ENCODE data around the gene TSPAN15. TPM values are rescaled to one million over a fixed set of nuclear protein-coding genes. Genes with fewer than 3 reads are reported as not detected.

TSPAN15 gene
- total RNA-seq (2014; rRNA removed; shearing (Covaris generic)) (10.1 and 12.5 TPM in 2 replicates), polyA plus RNA-seq (2016; fragmentation: Nextera tagmentation; extraction: Ambion mirVana) (6.6 TPM in 2 replicates)
- long read RNA-seq, transcript TSPAN15-201 (8 exons, 1,698 nt), result major isoform, 10 of 13 reads
- long read RNA-seq, partial matches to known transcripts, result 0 of 13 reads
- long read RNA-seq, other reads (novel, unspliced or antisense), result 3 of 13 reads

DNA sequence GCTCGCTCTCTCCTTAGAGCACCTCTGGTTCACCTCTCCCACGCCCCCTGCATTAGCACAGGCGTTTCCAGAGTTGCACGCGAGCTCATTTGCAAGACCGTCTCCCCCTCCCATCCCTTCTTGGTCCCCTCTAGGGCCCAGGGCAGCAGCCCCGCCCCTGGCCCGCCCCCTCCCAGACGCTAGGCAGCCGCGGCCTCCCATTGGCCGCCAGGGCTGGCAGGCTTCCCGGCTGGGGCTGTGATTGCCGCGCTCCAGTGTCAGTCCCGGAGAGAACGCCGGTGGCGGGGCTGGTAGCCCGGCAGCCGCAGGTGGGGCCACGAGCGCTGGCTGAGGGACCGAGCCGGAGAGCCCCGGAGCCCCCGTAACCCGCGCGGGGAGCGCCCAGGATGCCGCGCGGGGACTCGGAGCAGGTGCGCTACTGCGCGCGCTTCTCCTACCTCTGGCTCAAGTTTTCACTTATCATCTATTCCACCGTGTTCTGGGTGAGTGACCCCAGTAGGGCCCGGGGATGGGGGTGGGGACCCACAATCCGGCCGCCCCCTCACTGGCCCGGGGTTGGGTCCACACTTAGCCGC is at the start of gene TSPAN15:
Gene TSPAN15 (plus strand): TSS at position 257 of the 575 bp plus-strand sequence. CDS start 130 bp downstream, at position 387.
- H3K4me3 ChIP-seq, result peak within 1 kb of the TSS; percentile 95
- Mint-ChIP-seq H3K4me1 (peaks cover 19% of the 10 kb centered on the region), H3K27ac (peak within 1 kb of the TSS; percentile 15; the same call in 1 of the 2 replicates), H3K27me3 (ENCODE audit: insufficient read depth, low read depth, poor library complexity) (peaks cover 24% of the 10 kb centered on the region), H3K4me3 (peak within 1 kb of the TSS; percentile 77), H3K36me3 (ENCODE audit: low read depth) (no peaks in the 10 kb centered on the region; the same call in 2 of the 3 replicates), H3K9me3 (no peaks in the 10 kb centered on the region)
- peaks cover 13% of the 10 kb centered on the region for H3K4me1 ChIP-seq (ENCODE audit: insufficient read depth)
- H3K27me3 ChIP-seq (ENCODE audit: insufficient read depth), result peaks cover 38% of the 10 kb centered on the region
- H3F3A ChIP-seq (replicated peaks; ENCODE audit: low read depth), result no peaks in the 10 kb centered on the region
- ATAC-seq, result peak; percentile 90
- no peaks in the 10 kb centered on the region for H3K9me2 ChIP-seq (ENCODE audit: insufficient read depth)
- TF ChIP-seq POLR2AphosphoS5 (IDR thresholded peaks at IDR 0.05; ENCODE audit: low read depth) (peak; percentile 74), NANOG (IDR thresholded peaks at IDR 0.05; ENCODE audit: borderline replicate concordance) (no peak), JUNB (IDR thresholded peaks at IDR 0.05; ENCODE audit: unreplicated experiment) (no peak), EZH2phosphoT487 (IDR thresholded peaks at IDR 0.05; ENCODE audit: unreplicated experiment) (no peak), CREB1 (CRISPR knock-in tag; IDR thresholded peaks at IDR 0.05; ENCODE audit: low read depth) (peak; percentile 83)
- TF ChIP-seq, protein P1, sequence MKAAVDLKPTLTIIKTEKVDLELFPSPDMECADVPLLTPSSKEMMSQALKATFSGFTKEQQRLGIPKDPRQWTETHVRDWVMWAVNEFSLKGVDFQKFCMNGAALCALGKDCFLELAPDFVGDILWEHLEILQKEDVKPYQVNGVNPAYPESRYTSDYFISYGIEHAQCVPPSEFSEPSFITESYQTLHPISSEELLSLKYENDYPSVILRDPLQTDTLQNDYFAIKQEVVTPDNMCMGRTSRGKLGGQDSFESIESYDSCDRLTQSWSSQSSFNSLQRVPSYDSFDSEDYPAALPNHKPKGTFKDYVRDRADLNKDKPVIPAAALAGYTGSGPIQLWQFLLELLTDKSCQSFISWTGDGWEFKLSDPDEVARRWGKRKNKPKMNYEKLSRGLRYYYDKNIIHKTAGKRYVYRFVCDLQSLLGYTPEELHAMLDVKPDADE (IDR thresholded peaks at IDR 0.05), result no peak
- H3K36me3 ChIP-seq (ENCODE audit: insufficient read depth), result no peaks in the 10 kb centered on the region
- no peaks in the 10 kb centered on the region for H3K79me2 ChIP-seq (replicated peaks; ENCODE audit: insufficient read depth)
- peak; percentile 96 for DNase-seq (ENCODE audit: low spot score)
- H3K4me2 ChIP-seq, result peak within 1 kb of the TSS; percentile 94
- peak within 1 kb of the TSS; percentile 97 for H2AFZ ChIP-seq
- no peak within 1 kb of the TSS for H3K27ac ChIP-seq (ENCODE audit: low read depth)
- H4K20me1 ChIP-seq (replicated peaks; ENCODE audit: insufficient read depth), result peaks cover 7% of the 10 kb centered on the region; the same call in 1 of the 2 replicates

DNA sequence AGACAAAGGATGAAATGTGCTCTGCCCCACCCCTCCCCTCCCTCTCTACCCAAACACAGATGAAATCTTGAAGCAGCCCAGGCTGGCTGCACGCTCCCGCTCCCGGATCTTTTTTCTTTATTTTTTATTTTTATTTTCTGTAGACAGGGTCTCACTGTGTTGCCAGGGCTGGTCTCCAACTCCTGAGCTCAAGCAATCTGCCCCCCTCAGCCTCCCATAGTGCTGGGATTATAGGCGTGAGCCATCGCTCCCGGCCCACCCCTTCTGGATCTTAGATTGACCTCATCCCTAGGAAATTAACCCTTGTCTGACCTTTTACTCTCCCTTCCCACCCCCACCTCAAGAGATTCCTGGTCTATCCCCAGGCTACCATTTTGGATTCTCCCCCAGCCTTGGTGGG is 48.9 kb upstream of the TSPAN15 start:
- Histone ChIP-seq H3K27ac (ENCODE audit: low read depth) (no peak overlapping the region), H4K20me1 (replicated peaks; ENCODE audit: insufficient read depth) (no peaks in the 10 kb centered on the region; the same call in 1 of the 2 replicates), H2AFZ (no peak overlapping the region), H3K79me2 (replicated peaks; ENCODE audit: insufficient read depth) (no peaks in the 10 kb centered on the region), H3K4me3 (no peak overlapping the region), H3K4me2 (no peak overlapping the region), H3K9me2 (ENCODE audit: insufficient read depth) (no peaks in the 10 kb centered on the region), H3K36me3 (ENCODE audit: insufficient read depth) (peaks cover 24% of the 10 kb centered on the region), H3K27me3 (ENCODE audit: insufficient read depth) (no peaks in the 10 kb centered on the region), H3K4me1 (ENCODE audit: insufficient read depth) (peaks cover 13% of the 10 kb centered on the region; the same call in 1 of the 2 replicates), H3F3A (replicated peaks; ENCODE audit: low read depth) (0 out of 2 replicates have a peak, but pooled peaks cover 3% of the 10 kb centered on the region)
- ATAC-seq, result no peak
- H3K9me3 Mint-ChIP-seq, result no peaks in the 10 kb centered on the region
- H3K4me3 Mint-ChIP-seq, result no peak overlapping the region
- DNase-seq (ENCODE audit: low spot score), result no peak
- H3K27me3 Mint-ChIP-seq (ENCODE audit: insufficient read depth, low read depth, poor library complexity), result peaks cover 10% of the 10 kb centered on the region
- no peak for TF ChIP-seq EZH2 (IDR thresholded peaks at IDR 0.05; ENCODE audit: low read depth, unreplicated experiment)
- TF ChIP-seq STAT1 (IDR thresholded peaks at IDR 0.05; ENCODE audit: unreplicated experiment), result no peak
- no peak for TF ChIP-seq ZNF331 (CRISPR knock-in tag; IDR thresholded peaks at IDR 0.05; ENCODE audit: low read depth)
- no peak for TF ChIP-seq CREB1 (CRISPR knock-in tag; IDR thresholded peaks at IDR 0.05; ENCODE audit: low read depth)
- no peak for TF ChIP-seq EZH2phosphoT487 (IDR thresholded peaks at IDR 0.05; ENCODE audit: unreplicated experiment)
- TF ChIP-seq JUNB (IDR thresholded peaks at IDR 0.05; ENCODE audit: unreplicated experiment), result no peak
- TF ChIP-seq NANOG (IDR thresholded peaks at IDR 0.05; ENCODE audit: borderline replicate concordance), result no peak
- TF ChIP-seq, protein P1 (IDR thresholded peaks at IDR 0.05), result no peak
- TF ChIP-seq, protein P2, sequence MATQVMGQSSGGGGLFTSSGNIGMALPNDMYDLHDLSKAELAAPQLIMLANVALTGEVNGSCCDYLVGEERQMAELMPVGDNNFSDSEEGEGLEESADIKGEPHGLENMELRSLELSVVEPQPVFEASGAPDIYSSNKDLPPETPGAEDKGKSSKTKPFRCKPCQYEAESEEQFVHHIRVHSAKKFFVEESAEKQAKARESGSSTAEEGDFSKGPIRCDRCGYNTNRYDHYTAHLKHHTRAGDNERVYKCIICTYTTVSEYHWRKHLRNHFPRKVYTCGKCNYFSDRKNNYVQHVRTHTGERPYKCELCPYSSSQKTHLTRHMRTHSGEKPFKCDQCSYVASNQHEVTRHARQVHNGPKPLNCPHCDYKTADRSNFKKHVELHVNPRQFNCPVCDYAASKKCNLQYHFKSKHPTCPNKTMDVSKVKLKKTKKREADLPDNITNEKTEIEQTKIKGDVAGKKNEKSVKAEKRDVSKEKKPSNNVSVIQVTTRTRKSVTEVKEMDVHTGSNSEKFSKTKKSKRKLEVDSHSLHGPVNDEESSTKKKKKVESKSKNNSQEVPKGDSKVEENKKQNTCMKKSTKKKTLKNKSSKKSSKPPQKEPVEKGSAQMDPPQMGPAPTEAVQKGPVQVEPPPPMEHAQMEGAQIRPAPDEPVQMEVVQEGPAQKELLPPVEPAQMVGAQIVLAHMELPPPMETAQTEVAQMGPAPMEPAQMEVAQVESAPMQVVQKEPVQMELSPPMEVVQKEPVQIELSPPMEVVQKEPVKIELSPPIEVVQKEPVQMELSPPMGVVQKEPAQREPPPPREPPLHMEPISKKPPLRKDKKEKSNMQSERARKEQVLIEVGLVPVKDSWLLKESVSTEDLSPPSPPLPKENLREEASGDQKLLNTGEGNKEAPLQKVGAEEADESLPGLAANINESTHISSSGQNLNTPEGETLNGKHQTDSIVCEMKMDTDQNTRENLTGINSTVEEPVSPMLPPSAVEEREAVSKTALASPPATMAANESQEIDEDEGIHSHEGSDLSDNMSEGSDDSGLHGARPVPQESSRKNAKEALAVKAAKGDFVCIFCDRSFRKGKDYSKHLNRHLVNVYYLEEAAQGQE (IDR thresholded peaks at IDR 0.05; ENCODE audit: unreplicated experiment), result no peak
- TF ChIP-seq, protein P3, sequence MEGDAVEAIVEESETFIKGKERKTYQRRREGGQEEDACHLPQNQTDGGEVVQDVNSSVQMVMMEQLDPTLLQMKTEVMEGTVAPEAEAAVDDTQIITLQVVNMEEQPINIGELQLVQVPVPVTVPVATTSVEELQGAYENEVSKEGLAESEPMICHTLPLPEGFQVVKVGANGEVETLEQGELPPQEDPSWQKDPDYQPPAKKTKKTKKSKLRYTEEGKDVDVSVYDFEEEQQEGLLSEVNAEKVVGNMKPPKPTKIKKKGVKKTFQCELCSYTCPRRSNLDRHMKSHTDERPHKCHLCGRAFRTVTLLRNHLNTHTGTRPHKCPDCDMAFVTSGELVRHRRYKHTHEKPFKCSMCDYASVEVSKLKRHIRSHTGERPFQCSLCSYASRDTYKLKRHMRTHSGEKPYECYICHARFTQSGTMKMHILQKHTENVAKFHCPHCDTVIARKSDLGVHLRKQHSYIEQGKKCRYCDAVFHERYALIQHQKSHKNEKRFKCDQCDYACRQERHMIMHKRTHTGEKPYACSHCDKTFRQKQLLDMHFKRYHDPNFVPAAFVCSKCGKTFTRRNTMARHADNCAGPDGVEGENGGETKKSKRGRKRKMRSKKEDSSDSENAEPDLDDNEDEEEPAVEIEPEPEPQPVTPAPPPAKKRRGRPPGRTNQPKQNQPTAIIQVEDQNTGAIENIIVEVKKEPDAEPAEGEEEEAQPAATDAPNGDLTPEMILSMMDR (conservative IDR thresholded peaks at IDR 0.05; ENCODE audit: low read depth in 2 of 2), result no peak
- peaks cover 56% of the 10 kb centered on the region for H3K36me3 Mint-ChIP-seq (ENCODE audit: low read depth)
- no peak overlapping the region for H3K27ac Mint-ChIP-seq
- H3K4me1 Mint-ChIP-seq, result peaks cover 30% of the 10 kb centered on the region

Data from GM23338 (cell line).